CD4-positive, alpha-beta T cell treated with Interleukin-12 subunit alpha and Interleukin-12 subunit beta, for 1 hour (primary cell): ENCODE results near the gene CSGALNACT2.
A peak's percentile ranks its signal among the peaks of the same experiment; 100 is the strongest.

Experiments used
- DNase-seq: peaks from one replicate; pipeline ENCODE4 v3.0.0-alpha.2; 2020

CSGALNACT2 gene

GRCh38 chr10:43190775-43191174, 52.5 kb downstream of the CSGALNACT2 start:
- no peak for DNase-seq

GRCh38 chr10:43192884-43193283, 54.6 kb downstream of the CSGALNACT2 start:
- DNase-seq, result no peak

GRCh38 chr10:43193496-43194080, 55.3 kb downstream of the CSGALNACT2 start:
- no peak for DNase-seq

DNA sequence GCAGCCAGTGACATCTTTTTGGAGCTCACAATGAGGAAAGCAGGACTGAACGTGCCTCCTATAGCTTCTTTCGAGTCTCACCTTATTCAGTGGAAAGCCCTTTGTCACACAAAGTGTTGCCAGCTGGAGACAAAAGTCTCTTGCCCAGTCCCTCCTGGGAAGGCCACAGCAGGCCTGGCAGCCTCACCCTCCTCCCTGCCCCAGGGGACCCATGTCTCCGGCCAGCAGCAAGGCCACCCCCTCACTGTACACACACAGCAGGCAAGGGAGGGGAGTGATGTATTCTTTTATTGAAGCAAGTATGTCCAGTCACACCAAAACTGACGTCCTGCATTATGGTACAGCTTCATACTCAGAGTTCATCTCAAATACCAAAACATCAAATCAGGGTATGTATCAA, 56.0 kb downstream of the CSGALNACT2 start:
- no peak for DNase-seq

- no peak for DNase-seq
These were observed 56.6 kb downstream of the CSGALNACT2 start for GRCh38 chr10:43194859-43195258.

DNA sequence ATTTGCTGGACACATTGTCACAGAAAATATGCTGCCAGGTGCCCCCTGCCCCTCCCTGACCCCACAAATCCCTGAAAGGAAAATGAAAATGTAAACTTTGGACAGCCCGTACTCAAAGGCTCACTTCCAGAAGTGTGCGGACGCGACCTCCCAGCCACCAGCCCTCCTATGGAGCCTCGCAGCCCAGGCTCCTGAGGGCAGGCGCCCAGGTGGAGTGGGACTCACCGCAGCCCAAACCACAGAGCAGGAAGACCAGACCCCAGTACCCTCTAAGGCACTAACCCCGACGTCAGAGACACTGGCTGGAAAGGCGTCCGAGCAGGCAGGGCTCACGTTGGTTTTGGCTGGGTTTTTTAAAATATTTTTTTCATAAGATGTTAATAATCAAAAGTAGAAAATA, 57.3 kb downstream of the CSGALNACT2 start:
- DNase-seq, result no peak

DNA sequence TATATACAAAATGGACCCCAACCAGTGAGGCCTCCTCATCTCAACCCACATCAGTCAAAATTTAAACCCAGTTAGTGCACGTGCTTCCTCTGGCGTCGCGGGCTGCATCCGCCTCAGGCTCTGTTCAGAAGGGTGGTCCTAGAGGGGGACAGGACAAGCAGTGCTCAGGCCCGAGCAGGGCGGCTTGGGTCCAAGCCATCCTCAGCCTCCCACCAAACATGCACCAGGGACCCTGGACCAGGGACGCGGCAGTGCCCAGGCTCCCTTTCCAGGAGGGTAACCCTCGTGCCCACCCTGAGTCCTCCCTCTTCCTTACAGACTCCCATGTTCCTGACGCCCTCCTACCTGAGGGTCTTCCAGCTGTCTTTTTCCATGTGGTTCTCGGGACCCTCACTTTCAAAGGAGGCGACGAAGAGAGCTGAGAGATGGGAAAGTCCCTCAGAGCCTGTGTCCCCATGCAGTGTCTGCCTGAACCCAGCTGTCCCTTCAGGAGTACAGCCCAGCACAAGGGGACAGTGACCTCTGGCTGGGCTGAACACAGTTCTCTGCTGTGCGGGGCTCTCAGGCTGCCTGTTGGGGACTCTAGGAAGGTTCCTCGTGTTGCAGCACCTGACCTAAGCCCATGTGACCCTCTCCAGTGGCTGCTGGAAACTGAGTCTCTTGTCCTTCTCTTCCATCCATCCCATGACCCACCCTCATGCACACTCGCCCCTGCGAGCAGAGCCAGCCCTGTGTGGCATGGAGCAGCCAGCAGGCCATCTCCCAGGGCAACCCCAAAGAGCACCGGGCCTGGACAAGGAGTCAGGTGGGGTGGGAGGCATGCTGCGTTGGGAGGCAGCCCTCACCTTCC, 58.1 kb downstream of the CSGALNACT2 start:
- no peak for DNase-seq

DNA sequence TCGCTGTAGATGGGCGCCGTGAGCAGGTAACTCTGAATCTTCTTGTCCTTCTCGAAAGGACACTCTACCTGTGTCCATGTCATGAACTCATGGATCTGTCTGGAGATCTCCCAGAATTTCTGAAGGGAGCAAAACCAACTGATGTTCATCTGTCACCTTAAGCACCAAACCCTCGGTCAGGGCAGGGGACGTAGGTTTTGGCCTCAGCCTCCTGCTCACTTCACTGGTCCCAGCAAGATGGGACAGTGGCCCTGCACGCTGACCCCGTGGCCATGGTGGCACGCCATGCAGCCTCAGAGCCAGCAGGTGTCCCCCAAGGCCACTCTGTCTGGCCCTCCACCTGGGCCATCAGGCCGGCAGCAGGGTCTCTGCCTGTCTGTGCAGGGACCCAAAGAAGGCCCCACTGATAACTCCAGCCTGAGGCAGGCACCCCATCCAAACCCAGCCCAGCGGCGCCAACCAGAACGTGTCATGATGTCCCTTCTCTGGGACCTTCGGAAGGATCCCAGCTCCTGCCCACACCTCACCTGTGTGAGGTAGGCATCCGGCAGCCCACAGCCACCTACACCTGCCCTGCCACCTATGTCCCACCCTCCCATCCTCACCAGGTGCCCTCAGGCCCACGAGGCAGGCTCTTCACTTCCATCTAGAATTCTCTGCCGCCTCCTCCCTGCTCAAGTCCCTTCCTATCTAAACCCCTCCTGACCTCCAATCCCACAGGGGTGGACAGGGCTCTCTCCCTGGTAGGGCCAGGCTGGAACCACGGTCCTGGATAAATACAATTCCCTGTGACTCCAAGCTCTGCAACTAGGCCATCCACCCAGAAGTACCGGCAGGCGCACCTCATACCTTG, 59.0 kb downstream of the CSGALNACT2 start:
- no peak for DNase-seq

DNA sequence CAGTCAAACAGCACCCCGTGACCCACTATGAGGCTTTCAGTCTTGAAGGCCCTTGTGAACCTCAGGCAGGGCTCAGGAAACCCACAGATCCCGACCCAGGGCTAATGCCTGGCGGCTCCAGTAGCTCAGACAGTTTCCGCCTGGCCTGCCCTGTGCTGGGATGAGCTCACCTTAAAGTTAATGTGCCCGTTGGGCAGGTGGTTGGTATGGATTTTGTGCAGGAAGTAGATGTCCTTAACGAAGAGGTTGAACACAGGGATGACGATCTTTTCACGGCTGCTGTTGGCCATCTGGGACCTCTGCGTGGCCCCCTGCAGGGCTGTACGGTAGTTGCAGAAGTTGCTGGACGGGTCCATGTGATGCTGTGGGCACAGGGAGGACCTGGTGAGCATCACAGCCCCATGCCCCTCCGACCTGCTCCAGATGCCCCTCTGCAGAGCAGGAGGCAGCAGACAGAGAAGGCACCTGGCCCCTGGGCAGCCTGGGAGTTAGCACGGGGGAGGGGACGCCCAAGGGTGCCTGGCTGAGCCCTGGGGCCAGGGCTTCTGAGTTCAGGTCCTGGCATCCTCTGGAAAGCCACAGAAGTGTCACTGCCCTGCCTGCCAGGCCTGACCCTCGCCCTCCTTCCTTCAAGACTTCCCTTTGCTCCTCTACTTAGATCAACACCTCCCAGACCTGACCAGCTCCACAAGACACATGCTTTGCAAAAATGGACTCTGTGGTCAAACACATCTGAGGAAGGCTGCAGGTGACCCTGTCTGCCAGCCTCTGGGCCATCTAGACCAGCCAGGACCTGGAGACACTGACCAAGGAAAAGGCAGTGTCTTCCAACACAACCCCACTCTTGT, 59.8 kb downstream of the CSGALNACT2 start:
- DNase-seq, result no peak

DNA sequence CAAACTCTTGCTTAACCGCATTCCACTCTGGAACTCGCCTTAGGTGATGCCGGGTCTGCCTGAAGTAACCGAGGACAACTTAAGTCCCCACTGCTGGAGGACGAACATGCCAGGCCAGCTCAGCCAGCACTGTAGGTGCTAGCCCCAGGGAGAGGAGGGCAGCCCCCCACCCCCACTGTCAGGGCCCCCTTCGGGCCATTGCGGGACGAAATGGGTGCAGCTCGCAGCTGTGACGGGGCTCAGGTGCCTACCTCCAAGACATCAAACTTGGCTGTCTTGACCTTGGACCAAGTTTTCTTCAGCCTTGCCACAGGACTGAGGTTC, 60.4 kb downstream of the CSGALNACT2 start:
- no peak for DNase-seq

GRCh38 chr10:43199088-43199683, 60.9 kb downstream of the CSGALNACT2 start:
- no peak for DNase-seq

DNA sequence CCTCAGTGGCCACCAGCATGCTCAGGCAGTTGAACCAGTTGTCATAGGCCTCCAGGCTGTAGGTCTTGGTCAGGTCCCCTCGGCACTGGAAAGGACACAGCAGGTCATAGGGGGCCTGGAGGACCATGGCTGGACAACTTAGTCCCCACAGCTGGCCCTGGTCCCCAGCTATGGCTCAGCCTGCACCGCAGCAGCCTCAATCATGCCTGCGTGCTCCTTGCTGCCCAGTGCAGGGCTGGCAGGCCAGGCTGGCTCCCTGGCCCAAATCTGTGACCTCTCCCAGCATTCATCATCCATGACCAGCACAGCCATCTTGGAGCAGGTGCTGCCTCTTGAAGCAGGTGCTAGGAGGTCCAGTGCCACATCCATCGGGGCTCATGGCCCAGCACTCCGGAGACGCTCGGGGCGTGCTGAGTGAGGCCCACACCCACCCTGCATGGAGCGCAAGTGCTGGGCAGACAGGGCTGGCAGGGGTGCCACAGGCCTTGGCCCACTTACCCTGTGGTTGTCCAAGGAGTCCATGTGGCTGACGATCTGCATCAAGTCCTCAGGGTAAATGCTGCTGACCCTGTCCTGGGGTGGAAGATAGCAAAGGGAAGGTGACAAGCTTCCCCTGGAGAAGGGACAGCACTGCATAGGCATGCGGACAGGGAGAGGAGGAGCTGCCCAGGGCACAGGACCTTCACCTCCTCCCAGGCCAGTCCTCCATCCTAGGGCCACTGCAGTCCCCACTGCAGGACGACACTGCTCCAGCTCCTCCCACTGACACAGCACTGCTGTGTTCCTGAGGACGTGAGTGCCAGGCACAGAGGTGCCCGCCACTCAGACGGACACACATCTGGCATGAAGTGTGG, 61.7 kb downstream of the CSGALNACT2 start:
- no peak for DNase-seq

GRCh38 chr10:43200538-43201390, 62.5 kb downstream of the CSGALNACT2 start:
- no peak for DNase-seq

DNA sequence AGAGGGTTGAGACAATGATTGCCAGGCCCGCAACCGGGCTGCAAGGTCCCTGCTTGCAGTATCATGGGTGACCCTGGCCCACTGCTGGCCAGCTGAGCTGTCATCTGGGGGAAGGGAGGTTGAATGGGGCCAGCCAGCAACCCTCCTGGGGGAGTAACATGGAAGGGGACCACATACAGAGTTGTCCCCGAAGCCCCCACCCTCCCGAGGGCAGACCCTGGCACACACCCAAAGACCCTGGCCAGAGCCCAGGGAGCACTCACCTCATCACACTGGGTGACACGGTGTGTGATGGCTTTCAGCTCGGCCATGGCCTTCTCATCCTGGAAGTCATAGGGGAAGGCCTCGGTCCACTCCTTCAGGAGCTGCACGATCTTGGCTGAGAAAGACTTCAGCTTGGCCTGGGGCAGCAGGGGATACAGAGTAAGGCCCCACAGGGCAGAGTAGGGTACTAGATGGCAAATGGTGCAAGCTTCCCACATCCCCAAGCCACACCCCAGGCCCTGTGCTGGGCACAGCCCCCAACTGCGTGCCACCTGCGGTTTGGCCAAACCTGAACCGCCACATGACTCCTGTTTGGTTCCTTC, 63.4 kb downstream of the CSGALNACT2 start:
- no peak for DNase-seq

- peak; percentile 62 for DNase-seq
These were observed 64.0 kb downstream of the CSGALNACT2 start for GRCh38 chr10:43202224-43202656.

- peak; percentile 51 for DNase-seq
These were observed 64.6 kb downstream of the CSGALNACT2 start for GRCh38 chr10:43202657-43203447.

GRCh38 chr10:43203448-43204041, 65.3 kb downstream of the CSGALNACT2 start:
- peak; percentile 23 for DNase-seq
